Activated T-cell treated with anti-CD3 and anti-CD28 coated beads, Interleukin-2, amount 50 U/mL, for 1 hour (primary cell): Measurements from ENCODE around the gene OAS2.

Source experiments
- DNase-seq: peaks from one replicate; pipeline ENCODE4 v3.0.0-alpha.2; 2020

Gene OAS2

GRCh38 chr12:113061061-113061694 lies 82.9 kb downstream of the OAS2 start:
- DNase-seq, result no peak
